Measurements from ENCODE around the gene MTARC1. TPM values are rescaled to one million over a fixed set of nuclear protein-coding genes. Genes with fewer than 3 reads are reported as not detected.

MTARC1 gene
- total RNA-seq, 1 donor from 2014 or later = 1.8 TPM

DNA sequence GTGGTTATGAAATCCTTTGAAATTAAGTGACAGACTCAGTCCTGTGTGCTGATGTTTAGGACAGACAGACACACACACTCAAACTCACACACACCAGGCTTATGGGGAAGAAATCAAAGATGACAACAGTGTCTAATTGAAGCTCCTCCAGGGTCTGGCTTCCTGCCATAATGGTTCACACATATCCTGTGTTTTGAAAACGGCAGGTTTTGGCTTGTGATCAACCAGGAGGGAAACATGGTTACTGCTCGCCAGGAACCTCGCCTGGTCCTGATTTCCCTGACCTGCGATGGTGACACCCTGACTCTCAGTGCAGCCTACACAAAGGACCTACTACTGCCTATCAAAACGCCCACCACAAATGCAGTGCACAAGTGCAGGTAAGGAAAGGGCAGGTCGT lies 4.6 kb downstream of the MTARC1 start:
- Mint-ChIP-seq H3K27me3 (ENCODE audit: unreplicated experiment) (no peaks in the 10 kb centered on the region), H3K9me3 (ENCODE audit: unreplicated experiment) (no peaks in the 10 kb centered on the region), H3K4me1 (ENCODE audit: unreplicated experiment) (peaks cover 8% of the 10 kb centered on the region), H3K4me3 (ENCODE audit: unreplicated experiment) (no peak overlapping the region), H3K36me3 (ENCODE audit: unreplicated experiment) (no peaks in the 10 kb centered on the region), H3K27ac (ENCODE audit: unreplicated experiment) (no peak overlapping the region)
- peak; percentile 42 for DNase-seq (ENCODE audit: extremely low spot score, unreplicated experiment)
- no peak for TF ChIP-seq CTCF (IDR thresholded peaks at IDR 0.05)

- TF ChIP-seq CTCF (IDR thresholded peaks at IDR 0.05) = no peak
Measured at GRCh38 chr1:220791956-220792355, 5.2 kb downstream of the MTARC1 start.

DNA sequence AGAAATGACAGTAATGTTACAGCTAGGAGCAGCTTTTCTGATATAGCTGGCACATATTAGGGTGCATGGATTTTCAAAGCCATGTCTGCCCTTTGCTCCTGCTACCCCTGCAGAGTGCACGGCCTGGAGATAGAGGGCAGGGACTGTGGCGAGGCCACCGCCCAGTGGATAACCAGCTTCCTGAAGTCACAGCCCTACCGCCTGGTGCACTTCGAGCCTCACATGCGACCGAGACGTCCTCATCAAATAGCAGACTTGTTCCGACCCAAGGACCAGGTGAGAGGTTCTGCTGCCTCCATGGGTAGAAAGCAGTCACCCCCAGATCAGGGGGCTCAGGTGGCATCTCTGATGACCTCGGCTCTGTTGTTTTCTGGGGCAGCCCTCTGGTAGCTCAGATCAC lies 9.8 kb downstream of the MTARC1 start:
- no peaks in the 10 kb centered on the region for H3K4me1 Mint-ChIP-seq (ENCODE audit: unreplicated experiment)
- H3K4me3 Mint-ChIP-seq (ENCODE audit: unreplicated experiment) = no peak overlapping the region

More at GRCh38 chr1:220791956-220792355, 5.2 kb downstream of the MTARC1 start:
- Mint-ChIP-seq H3K4me1 (ENCODE audit: unreplicated experiment) (peaks cover 4% of the 10 kb centered on the region), H3K4me3 (ENCODE audit: unreplicated experiment) (no peak overlapping the region), H3K27me3 (ENCODE audit: unreplicated experiment) (no peaks in the 10 kb centered on the region), H3K9me3 (ENCODE audit: unreplicated experiment) (no peaks in the 10 kb centered on the region), H3K36me3 (ENCODE audit: unreplicated experiment) (no peaks in the 10 kb centered on the region), H3K27ac (ENCODE audit: unreplicated experiment) (no peak overlapping the region)
- no peak for DNase-seq (ENCODE audit: extremely low spot score, unreplicated experiment)

GRCh38 chr1:220797044-220797443 lies 10.3 kb downstream of the MTARC1 start:
- H3K27ac Mint-ChIP-seq (ENCODE audit: unreplicated experiment) = no peak overlapping the region
- no peak for TF ChIP-seq CTCF (IDR thresholded peaks at IDR 0.05)

More for the DNA sequence above, 9.8 kb downstream of the MTARC1 start:
- Mint-ChIP-seq H3K27ac (ENCODE audit: unreplicated experiment) (no peak overlapping the region), H3K27me3 (ENCODE audit: unreplicated experiment) (no peaks in the 10 kb centered on the region), H3K36me3 (ENCODE audit: unreplicated experiment) (no peaks in the 10 kb centered on the region), H3K9me3 (ENCODE audit: unreplicated experiment) (no peaks in the 10 kb centered on the region)
- DNase-seq (ENCODE audit: extremely low spot score, unreplicated experiment) = peak; percentile 66
- TF ChIP-seq CTCF (IDR thresholded peaks at IDR 0.05) = no peak

DNA sequence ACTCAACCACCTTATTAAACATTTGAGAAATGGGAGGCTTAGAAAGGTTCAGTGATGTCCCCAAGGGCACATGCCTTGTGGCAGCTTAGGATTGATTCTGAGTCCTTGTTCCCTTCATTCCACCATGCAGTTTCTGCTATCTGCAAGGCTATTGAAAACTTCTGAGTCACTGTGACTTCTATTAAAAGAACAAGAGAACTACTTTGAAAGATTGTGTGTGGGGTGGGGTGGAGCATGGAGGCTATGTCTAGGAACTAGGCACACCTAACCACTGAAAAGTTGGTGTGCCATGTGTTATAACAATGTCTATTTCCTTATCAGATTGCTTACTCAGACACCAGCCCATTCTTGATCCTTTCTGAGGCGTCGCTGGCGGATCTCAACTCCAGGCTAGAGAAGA lies 10.8 kb downstream of the MTARC1 start:
- Mint-ChIP-seq H3K4me1 (ENCODE audit: unreplicated experiment) (no peaks in the 10 kb centered on the region), H3K9me3 (ENCODE audit: unreplicated experiment) (no peaks in the 10 kb centered on the region), H3K27ac (ENCODE audit: unreplicated experiment) (no peak overlapping the region), H3K4me3 (ENCODE audit: unreplicated experiment) (no peak overlapping the region), H3K27me3 (ENCODE audit: unreplicated experiment) (no peaks in the 10 kb centered on the region), H3K36me3 (ENCODE audit: unreplicated experiment) (no peaks in the 10 kb centered on the region)
- TF ChIP-seq CTCF (IDR thresholded peaks at IDR 0.05) = no peak
- no peak for DNase-seq (ENCODE audit: extremely low spot score, unreplicated experiment)

More at GRCh38 chr1:220797044-220797443, 10.3 kb downstream of the MTARC1 start:
- DNase-seq (ENCODE audit: extremely low spot score, unreplicated experiment) = no peak
- Mint-ChIP-seq H3K4me3 (ENCODE audit: unreplicated experiment) (no peak overlapping the region), H3K36me3 (ENCODE audit: unreplicated experiment) (no peaks in the 10 kb centered on the region), H3K4me1 (ENCODE audit: unreplicated experiment) (no peaks in the 10 kb centered on the region), H3K9me3 (ENCODE audit: unreplicated experiment) (no peaks in the 10 kb centered on the region), H3K27me3 (ENCODE audit: unreplicated experiment) (no peaks in the 10 kb centered on the region)
